ENCODE data around the gene HPRT1. TPM values are rescaled to one million over a fixed set of nuclear protein-coding genes. Genes with fewer than 3 reads are reported as not detected.

The HPRT1 gene
- polyA plus RNA-seq, 3 donors: 46.9 to 50.2 (median 47.9) TPM

GRCh38 chrX:134541906-134542305, 81.9 kb downstream of the HPRT1 start:
- DNase-seq (ENCODE audit: low read depth in 3 of 3, low spot score in 2 of 3): no peak

- no peak for DNase-seq (ENCODE audit: low read depth in 3 of 3, low spot score in 2 of 3)
These were observed 82.5 kb downstream of the HPRT1 start for GRCh38 chrX:134542485-134542884.

- no peak for DNase-seq (ENCODE audit: low read depth in 3 of 3, low spot score in 2 of 3)
These were observed 83.3 kb downstream of the HPRT1 start for GRCh38 chrX:134543288-134543687.

- DNase-seq (ENCODE audit: low read depth in 3 of 3, low spot score in 2 of 3): no peak
These were observed 84.2 kb downstream of the HPRT1 start for GRCh38 chrX:134544135-134544512.

- no peak for DNase-seq (ENCODE audit: low read depth in 3 of 3, low spot score in 2 of 3)
These were observed 84.7 kb downstream of the HPRT1 start for GRCh38 chrX:134544513-134545151.

GRCh38 chrX:134545510-134545909, 85.5 kb downstream of the HPRT1 start:
- DNase-seq (ENCODE audit: low read depth in 3 of 3, low spot score in 2 of 3): no peak

- no peak for DNase-seq (ENCODE audit: low read depth in 3 of 3, low spot score in 2 of 3)
These were observed 86.2 kb downstream of the HPRT1 start for GRCh38 chrX:134546187-134546586.

GRCh38 chrX:134547047-134547679, 87.2 kb downstream of the HPRT1 start:
- DNase-seq (ENCODE audit: low read depth in 3 of 3, low spot score in 2 of 3): no peak

- DNase-seq (ENCODE audit: low read depth in 3 of 3, low spot score in 2 of 3): no peak
These were observed 88.6 kb downstream of the HPRT1 start for GRCh38 chrX:134548257-134549201.

Other genes with a start within 250 kb of the HPRT1 start
- gene CCDC160, start 223.0 kb upstream of the HPRT1 start, polyA plus RNA-seq (ENCODE audit: insufficient read length in 3 of 3): 10 to 100 TPM; 12.5 to 13.9 (median 13.8) TPM
- gene PHF6, start 86.9 kb upstream of the HPRT1 start, polyA plus RNA-seq (ENCODE audit: insufficient read length in 3 of 3): 10 to 100 TPM; 55.7 to 59.1 (median 58.7) TPM
- 1 to 10 TPM; 5.1 to 7.2 (median 5.8) TPM for gene PLAC1, start 198.3 kb downstream of the HPRT1 start, polyA plus RNA-seq (ENCODE audit: insufficient read length in 3 of 3)

Data from right renal cortex interstitium (tissue), 3 donors.